ENCODE results near the gene ING4. TPM values are rescaled to one million over a fixed set of nuclear protein-coding genes. Genes with fewer than 3 reads are reported as not detected.

The ING4 gene
- total RNA-seq, 1 experiment from 2014 or later = 23.0 TPM

- peaks cover 12% of the 10 kb centered on the region for H3K27me3 Mint-ChIP-seq (ENCODE audit: low read depth)
- H3K4me1 Mint-ChIP-seq = peaks cover 18% of the 10 kb centered on the region
- TF ChIP-seq SP1 (CRISPR knock-in tag; conservative IDR thresholded peaks at IDR 0.05) = no peak
- no peak for TF ChIP-seq ZBTB21 (CRISPR knock-in tag; IDR thresholded peaks at IDR 0.05; ENCODE audit: borderline replicate concordance)
- TF ChIP-seq TP53 (CRISPR knock-in tag; IDR thresholded peaks at IDR 0.05) = no peak
- H3K4me3 Mint-ChIP-seq = no peak overlapping the region
- DNase-seq (ENCODE audit: low spot score) (no peak), ATAC-seq (no peak)
- H3K36me3 Mint-ChIP-seq = no peaks in the 10 kb centered on the region
- ChIA-PET POLR2A (interaction anchor here (0.6 kb wide), 1 partner anchor 11 kb away, joined by 6 read pairs; no protein-coding TSS in a partner anchor), CTCF (interaction anchor here (1.5 kb wide), 1 partner anchor 80 kb away, joined by 4 read pairs; no protein-coding TSS in a partner anchor)
- H3K9me3 Mint-ChIP-seq = no peaks in the 10 kb centered on the region
- no peak overlapping the region for H3K27ac Mint-ChIP-seq
These were observed 31.0 kb upstream of the ING4 start for GRCh38 chr12:6693832-6694355.

GRCh38 chr12:6692888-6693287 is 30.0 kb upstream of the ING4 start:
- ATAC-seq = no peak
- no peaks in the 10 kb centered on the region for H3K9me3 Mint-ChIP-seq
- H3K27me3 Mint-ChIP-seq (ENCODE audit: low read depth) = peaks cover 3% of the 10 kb centered on the region; the same call in 1 of the 2 replicates
- no peaks in the 10 kb centered on the region for H3K36me3 Mint-ChIP-seq
- no peak overlapping the region for H3K4me3 Mint-ChIP-seq
- TF ChIP-seq NFATC4 (CRISPR knock-in tag; IDR thresholded peaks at IDR 0.05) (no peak), IRF1 (CRISPR knock-in tag; IDR thresholded peaks at IDR 0.05) (no peak), IRF2 (CRISPR knock-in tag; IDR thresholded peaks at IDR 0.05; ENCODE audit: borderline replicate concordance, low read depth) (no peak), ZNF138 (CRISPR knock-in tag; conservative IDR thresholded peaks at IDR 0.05) (no peak), GABPB1 (CRISPR knock-in tag; IDR thresholded peaks at IDR 0.05) (no peak), ELF4 (CRISPR knock-in tag; IDR thresholded peaks at IDR 0.05; ENCODE audit: low read depth) (no peak)
- no peak overlapping the region for H3K27ac Mint-ChIP-seq
- ChIA-PET POLR2A (interaction anchor here (0.7 kb wide), 1 partner anchor 60 kb away, joined by 4 read pairs; the partner anchor contains the start of gene MLF2), CTCF (interaction anchor here (0.6 to 1.9 kb wide), 7 partner anchors 8 to 180 kb away, joined by 3 to 10 read pairs (median 4); partner anchors contain the start of genes COPS7A and SPSB2)
- H3K4me1 Mint-ChIP-seq = peaks cover 12% of the 10 kb centered on the region
- DNase-seq (ENCODE audit: low spot score) = no peak

- Mint-ChIP-seq H3K9me3 (no peaks in the 10 kb centered on the region), H3K27me3 (ENCODE audit: low read depth) (peaks cover 3% of the 10 kb centered on the region; the same call in 1 of the 2 replicates), H3K4me3 (no peak overlapping the region), H3K36me3 (peaks cover 7% of the 10 kb centered on the region; the same call in 1 of the 2 replicates), H3K27ac (no peak overlapping the region), H3K4me1 (peaks cover 23% of the 10 kb centered on the region)
- no peak for TF ChIP-seq RORB (CRISPR knock-in tag; IDR thresholded peaks at IDR 0.05)
- no peak for TF ChIP-seq ZSCAN18 (CRISPR knock-in tag; IDR thresholded peaks at IDR 0.05)
- TF ChIP-seq ZNF281 (CRISPR knock-in tag; IDR thresholded peaks at IDR 0.05) = no peak
- no peak for TF ChIP-seq ZNF416 (CRISPR knock-in tag; IDR thresholded peaks at IDR 0.05)
- no peak for TF ChIP-seq STAT6 (CRISPR knock-in tag; conservative IDR thresholded peaks at IDR 0.05; ENCODE audit: low read depth)
- ATAC-seq = no peak
- no peak for DNase-seq (ENCODE audit: low spot score)
- CTCF ChIA-PET = interaction anchor here (1.4 to 1.9 kb wide), 3 partner anchors 8 to 71 kb away, joined by 3 to 10 read pairs (median 4); partner anchors contain the start of gene COPS7A
- POLR2A ChIA-PET = no interaction called here
These were observed 28.6 kb upstream of the ING4 start for GRCh38 chr12:6691473-6691872.
